GM21390 (cell line): ENCODE data around the gene CD46.

Source experiments
- ATAC-seq: cut with Tn5 transposase; IDR thresholded peaks from one replicate; pipeline ENCODE4 v1.9.1; 2021; ENCODE audit not compliant: unreplicated experiment

The CD46 gene

DNA sequence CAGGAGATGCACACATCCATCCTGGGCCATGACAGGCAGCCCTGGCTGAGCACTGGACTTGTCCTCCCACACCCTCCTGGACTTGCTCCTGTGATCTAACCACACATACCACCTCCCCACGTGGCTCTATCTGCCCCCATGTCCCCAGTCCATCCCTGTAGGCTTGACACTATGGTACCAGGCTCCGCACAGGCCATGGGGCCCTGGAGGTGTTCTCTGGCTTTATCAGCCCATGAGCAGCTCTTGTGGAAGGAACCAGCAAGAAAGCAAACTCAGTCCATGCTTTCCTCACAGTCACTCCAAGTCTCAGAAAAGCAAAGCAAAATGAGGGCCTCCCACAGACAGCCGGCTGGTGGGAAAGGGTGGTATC lies 61.6 kb downstream of the CD46 start:
- ATAC-seq, result no peak

DNA sequence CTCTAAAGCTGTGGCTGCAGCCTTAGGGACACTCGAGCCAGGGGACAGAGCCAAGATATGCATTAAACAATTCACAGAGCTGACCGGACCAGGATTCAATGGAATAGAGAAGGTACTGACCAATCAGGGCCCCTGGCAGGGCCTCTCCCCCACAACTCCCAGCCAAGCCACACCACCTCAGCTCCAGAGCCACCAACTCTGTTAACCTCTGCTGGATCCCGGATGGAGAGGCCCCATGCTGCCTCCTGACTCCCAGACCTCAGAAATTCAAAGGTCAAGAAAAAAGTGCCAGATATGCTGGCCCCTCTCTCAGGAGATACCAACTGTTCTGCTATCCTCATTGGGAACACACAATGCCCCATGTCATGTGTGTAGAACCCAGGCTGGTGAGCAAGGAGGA lies 62.1 kb downstream of the CD46 start:
- ATAC-seq, result no peak

DNA sequence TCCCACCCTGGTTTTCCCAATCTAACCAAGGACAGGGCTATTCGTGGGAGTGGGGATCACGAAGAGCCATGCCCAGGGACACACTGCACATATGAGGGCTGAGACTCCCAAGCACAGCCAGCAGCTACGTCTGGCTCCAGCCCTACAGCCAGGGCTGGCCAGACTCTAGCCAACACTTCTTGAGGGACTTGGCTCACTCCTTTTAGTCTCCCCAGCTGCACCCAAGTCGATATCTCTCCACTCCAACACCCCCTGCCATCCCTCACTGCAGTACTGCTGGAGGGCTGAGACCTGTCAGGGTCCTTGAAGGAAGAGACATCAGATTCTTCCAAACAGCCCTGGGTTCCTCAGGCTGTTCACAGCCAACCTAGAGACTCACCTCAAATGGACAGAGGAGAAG lies 62.6 kb downstream of the CD46 start:
- ATAC-seq, result no peak

DNA sequence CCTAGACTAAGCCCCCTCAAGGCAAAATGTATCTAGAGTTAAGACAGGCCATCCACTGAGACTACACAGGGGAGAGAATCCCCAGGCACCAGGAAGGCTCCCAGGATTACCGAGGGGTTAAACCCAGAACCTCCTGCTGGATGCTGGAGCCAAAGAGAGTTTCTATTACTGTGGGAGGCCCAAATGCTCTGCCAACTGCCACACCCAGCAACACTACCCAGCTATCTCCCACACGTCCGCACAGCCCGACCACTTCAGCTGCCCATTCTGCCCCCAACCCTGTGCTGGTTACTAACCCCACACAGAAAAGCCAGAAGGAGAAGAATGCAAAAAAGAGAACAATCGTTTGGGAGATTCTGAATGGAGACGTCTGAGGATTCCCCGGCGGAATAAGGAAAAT lies 63.6 kb downstream of the CD46 start:
- ATAC-seq, result no peak

DNA sequence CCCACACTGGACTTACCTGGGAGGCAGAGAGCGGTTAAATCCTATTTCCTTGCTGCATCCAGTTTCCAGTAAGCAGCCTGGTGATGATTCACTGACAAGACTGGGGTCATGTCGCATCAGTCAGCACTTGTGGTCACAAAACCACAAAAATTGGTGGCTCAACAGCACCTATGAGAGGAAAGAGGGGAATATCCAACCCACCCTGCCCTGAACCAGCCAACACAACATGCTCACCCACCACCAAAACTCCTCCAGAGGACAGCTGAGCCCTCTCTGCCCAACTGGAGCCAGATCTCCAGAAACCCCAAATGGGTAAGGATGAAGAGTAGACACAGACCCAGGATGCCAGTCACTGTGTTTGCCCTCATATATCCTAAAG lies 64.0 kb downstream of the CD46 start:
- no peak for ATAC-seq

DNA sequence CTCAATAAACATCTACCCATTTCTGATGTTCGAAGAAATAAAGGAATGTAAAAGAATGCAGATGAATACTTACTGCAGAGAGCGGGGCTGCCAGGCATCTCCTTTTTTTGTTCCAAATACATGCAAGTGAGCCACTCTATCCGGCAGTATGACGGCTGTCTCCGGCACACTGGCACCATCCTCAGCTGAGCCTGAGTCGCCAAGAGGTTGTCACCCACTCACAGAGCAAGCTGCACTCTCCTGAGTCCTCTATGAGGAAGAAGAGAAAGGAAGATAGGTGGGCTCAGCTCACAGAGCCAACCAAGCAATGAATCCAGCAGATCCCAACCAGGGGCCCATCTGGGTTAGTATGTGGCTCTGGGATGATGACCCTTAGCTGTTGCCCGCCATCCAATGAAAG lies 65.3 kb downstream of the CD46 start:
- ATAC-seq, result no peak

DNA sequence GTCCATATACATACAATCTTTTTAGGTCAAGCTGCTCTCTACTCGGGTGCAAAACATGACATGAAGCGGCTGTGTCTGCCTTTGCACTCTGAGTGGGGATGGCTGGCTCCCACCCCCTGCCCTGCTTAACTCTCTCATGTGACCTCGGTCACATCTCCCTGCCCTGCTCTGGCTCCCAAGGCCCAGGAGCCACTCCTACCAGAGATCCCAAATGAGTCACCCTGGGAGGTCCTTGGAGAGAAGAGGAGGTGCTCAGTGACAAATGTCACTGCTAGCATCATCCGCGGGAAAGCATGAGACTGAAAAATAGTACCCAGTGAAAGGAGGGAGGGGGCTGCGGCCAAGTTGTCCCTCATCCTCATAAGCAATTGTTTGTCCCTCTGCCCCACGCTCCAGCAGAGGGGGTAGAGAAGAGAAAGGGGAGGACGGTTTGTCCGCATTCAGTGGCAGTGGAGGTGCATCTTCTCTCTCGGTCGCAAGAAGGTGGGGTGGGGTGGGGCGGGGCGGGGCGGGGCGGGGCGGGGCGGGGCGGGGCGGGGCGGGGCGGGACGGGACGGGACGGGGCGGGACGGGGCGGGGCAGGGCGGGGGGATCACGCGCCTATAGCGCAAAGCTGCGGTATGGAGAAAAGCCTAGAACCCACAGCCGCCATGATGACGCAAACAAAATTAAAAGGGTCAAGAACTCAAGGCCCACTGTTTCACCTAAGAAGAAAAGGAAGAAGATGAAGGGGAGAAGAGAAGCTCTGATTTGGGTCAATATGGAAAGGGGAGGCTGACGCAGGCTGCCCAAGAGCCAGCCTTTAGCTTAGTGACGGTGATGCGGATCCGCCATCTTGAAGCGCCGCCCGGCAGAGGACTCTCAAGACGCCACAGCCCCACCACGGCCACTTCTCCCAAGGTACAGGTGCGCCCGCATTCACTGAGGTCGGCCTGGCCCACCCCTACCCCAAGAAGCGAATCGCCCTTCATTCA lies 66.2 kb downstream of the CD46 start:
- no peak for ATAC-seq

DNA sequence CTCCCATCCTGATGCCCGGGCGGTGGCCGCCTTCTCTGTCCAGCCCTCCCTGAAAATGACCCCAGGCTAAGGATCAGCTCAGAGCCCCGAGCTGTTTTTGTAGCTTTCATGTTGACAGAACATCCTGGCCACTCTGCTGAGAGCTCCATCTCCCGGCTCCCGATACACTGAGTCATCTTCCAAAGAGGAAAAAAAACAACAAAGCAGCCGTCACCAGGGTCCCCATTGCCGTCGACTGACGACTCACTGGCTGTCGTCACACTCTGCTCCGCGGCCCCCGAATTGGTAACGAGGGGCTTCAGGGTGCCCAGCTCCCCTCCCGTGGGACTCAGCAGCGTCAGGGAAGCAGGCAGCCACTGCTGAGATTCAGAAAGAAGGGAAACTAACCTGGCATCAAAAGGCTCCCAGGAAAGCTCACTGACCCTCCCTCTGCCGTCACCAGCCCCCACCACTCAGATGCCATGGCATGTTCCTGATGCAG lies 67.2 kb downstream of the CD46 start:
- no peak for ATAC-seq

DNA sequence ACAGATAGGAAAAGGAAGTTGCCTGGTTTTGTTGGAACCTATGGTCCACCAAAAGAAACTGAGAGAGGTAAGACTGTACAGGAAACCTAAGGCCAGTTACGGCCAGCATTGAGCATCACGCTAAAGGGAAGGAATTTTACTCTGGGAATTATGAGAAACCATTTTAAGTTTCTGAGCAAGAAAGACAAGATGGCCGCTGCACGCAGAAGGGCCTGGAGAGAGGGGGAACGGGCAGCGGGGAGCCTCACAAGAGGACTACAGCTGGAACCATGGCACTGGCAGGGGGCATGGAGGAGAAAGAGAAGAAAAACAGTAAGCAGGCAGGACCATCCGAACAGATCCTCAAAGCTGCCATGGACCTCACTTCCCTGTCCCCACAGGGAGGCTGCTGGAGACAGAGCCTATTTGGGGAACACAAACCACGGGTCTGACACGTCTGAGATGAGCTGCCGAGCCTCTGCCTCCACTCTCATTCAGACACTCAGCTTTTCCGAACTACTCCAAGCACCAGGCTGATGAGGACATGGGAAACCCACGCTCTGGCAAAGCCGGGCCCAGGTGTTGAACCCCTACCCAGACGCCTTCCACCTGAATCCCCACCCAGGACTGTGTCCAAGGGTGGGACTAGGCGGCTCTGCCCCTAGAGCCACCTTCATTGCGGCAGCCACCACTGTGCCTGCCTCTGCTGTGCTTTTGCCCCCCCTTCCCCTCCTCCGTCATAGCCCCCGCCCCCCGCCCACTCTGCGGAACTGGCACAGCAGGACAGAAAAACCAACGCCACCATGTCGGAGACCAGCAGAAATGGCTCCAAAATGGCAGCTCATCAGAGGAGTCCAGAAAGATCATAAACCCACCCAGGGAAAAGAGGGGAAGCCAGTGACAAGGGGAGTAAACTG lies 69.0 kb downstream of the CD46 start:
- ATAC-seq, result no peak

DNA sequence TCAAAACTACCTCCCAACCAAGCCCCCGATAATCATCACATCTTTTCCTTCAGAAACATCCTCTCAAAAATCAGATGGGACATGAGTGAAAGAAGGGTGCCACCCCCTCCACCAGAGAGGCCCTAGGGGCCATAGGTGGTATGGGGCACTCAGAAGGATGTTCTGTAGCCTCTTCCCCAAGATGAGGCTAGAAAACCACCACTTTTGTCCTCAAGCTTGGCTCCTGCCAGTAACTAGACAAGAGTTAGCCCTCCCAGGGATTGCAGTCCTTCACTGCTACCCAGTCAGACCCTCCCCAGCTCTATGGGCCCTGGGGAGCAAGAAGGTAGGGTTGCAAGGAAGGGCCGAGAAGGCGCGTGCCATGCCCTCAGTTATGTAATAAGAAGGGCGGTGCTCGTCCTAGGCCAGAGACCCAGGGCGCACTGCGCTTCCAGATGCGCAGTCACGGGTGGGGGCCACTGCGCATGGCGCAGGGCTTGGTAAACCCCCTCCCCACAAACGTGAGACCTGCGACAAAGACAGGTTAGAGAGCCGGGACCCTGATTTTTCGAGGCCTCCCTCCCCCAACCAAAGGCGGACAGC lies 69.7 kb downstream of the CD46 start:
- ATAC-seq, result no peak

DNA sequence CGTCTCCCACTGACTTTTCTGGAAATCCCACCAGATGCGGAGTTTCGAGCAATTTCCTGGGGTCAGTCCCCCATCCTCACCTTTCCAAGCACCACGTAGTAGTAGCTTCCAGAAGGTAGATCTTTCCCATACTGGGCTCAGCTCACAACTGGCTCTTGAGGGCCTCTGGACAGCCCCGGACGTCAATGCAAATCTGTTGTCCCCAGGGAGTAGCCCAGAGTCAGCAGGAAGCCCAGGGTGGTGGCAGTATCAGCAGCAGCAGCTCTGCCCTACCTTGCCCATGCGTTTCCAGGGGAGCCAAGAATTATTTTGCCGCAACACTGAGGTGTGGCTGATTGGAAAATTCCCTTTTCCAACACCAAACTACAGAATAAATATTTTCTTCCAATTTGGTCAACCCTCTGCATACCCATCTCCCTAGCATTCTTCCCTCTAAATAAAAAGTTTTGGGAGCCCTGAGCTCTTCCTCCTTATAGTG lies 70.3 kb downstream of the CD46 start:
- peak; percentile 41 for ATAC-seq

DNA sequence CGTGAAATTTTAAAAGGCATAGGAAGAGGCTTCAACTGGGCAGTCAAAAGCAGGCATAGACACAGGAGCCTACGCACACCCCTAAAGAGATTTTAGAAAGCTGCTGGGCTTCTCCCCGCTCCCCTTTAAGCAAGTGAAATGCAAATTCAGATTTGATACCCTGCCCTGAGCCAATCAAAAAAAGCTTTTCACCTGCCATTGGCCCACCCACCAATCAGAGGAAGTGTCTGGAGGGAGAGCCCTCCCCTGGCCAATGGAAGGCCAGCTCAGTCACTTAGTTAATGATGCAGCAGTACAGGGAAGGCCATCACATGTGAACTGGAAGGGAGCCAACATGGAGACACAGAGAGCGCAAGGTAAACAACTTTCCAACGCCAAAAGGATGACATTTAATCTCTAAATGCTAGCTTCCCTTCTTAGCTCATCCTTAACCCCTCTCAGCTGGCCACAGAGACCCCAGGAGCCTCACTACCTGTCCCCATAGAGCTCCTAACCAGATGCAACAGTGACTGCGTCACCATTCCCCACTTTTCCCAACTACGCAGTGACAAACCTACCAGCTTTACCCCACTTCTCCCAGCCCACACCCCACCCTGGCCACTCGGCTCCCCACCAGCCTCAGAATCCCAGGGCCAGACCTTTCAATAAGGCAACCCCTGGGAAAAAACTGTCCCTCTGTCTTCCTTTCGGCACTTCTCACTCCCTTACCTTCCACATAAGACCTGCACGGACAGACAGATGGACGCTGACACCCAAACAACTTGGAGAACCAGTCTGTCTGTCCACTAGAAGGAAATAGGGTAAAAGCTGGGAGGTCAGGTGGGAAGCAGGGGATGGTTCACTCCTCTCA lies 71.0 kb downstream of the CD46 start:
- ATAC-seq, result peak; percentile 63

DNA sequence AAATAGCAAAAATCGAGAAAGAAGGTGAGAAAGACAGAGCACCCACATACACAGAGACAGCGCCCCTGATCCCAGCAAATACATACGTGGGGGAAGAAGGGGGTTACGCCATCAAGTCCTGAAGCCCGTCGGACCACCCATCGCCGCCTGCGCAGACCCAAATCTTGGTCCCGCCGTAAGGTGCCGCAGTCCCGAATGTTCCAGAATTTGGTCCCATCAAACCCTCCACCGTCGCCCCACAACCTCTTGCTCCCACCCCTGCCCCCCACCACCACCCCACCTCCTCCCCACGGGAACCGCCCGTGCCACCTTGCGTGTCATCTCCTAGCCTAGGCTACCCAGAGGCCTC lies 71.7 kb downstream of the CD46 start:
- no peak for ATAC-seq

DNA sequence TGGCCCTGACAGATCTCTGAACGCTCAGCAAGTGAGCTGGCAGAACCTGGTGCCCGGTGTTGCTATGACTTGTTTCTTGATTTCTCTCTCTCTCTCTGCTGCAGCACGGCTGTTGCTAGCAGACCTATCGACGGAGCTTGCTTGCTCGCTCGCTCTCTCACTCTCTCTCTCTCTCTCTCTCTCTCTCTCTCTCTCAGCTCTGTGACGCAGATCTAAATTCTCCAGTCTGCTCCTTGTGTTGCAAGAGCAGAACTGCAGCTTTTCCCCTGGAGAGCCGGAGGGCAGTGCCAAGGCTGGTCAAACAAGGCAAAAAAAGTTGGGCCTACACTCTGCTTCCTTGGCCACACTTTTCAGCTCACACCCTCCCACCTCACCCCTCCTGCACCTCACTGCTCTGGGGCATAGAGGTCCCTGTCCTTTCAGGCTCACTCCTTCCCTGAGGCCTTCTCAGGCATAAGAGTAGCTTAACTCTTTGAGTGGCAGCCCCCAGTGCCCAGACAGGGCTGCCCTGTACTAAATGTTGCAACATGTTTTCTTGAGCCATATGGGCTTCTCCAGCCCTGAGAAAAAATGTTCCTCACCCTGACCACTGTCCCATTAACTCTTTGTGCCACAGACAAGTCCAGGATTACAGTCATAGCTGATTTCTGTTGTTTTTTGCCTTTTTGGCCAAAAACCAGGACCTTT lies 72.2 kb downstream of the CD46 start:
- ATAC-seq, result peak; percentile 15

DNA sequence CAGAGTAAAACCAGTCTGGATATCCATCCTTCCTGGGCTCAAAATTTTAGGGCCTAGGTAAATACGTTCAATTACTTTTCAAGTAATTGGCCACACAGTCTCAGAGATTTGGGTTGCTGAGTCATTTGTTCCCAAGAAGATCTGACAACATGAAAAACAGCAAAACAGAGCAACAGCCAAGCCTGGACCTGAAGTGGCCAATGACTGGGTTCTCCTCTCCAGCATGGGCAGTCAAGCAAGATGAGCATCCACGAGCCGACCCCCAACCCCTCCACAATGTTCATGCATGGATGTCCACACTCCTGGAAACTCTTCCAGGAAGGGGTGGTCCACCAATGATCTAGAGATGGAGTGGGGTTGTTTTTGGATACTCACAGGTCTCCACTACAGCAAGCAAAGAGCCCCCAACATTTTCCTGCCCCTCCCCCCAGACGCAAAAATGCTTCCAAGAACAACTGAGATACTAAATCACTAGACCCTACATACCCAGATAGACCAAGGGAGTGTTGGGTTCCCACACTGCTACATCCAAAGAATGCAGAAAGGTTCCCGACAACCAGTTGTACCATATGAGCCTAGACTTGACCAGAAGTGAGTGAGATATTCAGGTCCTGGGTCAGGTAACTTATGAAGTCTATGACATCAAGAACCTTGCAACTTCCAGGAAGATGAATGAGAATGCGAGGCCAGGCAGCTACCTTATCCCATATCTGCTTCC lies 73.0 kb downstream of the CD46 start:
- ATAC-seq, result no peak

DNA sequence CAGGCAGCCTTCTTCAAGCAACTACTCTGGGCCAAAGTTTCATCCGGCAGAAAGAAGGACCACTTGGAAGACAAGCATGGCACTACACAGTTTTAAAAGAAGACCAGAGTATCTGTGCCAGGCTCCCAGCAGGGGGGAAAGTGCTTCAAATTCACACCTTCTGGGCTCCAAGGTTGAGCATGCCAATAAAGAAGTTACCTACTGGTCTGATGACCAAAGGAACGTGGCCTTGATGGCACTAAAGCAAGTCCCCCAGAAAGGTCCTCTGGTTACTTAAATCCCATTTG lies 73.5 kb downstream of the CD46 start:
- ATAC-seq, result no peak

DNA sequence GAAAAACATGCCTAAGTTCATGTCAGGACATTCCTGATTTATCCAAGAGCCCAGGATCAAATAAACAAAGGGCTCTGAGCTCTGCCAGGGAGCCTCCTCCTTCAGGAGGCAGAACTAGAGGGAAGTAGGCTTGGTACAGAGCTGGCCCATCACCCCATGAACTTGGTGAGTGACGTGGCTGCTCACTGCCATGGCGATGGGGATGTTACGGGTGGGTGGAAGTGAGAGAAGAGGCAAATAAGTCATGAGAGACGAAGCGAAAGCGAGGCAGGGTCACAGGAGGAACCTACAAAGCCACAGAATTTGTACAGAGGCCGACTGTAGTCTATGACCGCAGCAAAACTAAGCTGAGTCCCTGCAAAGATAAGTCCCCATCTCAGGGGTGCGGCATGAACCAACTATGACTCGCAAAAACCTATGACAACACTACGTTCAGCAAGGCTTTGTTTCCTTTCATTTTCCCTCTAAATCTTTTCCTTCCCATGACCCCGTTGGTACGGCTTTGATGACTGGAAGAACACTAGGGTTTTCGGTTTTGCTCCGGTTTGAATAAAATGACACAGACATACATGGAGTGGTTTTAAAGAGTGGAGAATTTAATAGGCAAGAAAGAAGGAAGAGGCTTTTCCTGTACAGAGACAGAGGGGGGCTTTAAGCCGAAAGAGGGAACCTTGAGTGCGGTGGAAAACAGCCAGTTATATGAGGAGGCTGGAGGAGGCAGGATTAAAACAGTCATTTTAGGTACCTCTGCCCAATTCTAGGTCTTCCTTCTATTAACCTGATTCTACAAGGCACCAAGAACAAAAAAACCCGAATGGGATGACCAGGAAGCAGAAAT lies 74.1 kb downstream of the CD46 start:
- ATAC-seq, result peak; percentile 66

DNA sequence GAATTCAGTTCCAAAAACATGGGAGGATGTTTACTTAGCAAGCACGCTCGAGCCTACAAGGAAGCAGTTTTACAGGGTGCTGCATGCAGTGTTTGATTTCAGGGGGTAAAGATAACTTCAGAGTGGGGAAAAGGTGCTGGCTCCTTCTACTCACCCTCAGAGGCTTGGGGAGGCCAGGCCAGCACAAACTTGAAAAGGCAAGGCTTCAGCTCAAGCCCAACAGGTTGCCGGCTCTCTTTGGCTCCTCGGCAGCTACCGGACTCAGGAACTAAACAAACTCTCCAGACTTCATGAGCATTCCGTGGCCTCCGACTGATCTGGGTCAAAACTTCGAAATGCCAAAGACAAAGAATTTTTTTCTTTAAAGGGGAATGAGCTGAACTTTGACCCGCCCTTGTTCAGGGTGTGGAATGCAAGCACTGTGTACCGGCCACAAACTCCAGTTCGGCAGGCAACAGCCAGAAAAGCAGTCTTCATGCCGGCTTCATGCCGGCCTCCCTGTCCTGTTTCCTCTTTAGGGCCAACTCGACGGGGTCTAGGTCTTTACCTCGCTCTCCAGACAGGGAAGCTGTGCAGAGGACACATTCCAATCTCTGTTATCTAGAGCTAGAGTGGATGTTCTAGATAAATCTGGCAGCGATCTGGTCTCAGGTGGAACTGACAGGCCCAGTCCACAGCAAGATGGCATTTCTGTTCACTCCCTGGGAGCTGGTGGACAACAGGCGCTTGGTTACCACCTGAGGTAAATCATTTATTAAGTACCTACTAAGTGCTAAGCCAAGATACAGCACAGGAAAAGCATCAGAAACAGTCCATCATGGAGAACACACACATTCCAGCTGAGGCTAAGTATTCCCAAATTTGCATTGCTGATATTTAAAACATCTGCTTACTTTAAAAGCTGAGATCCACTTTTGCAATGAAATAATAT lies 75.0 kb downstream of the CD46 start:
- ATAC-seq, result no peak
